Stimulated activated naive CD4-positive, alpha-beta T cell treated with Interleukin-2 at 50 U/mL for 16 hours (primary cell): Measurements from ENCODE around the gene ADAT1.

ENCODE experiments used
- DNase-seq: peaks from one replicate; lab custom pipeline; 2025; lab: John Stamatoyannopoulos, UW

ADAT1 gene

DNA sequence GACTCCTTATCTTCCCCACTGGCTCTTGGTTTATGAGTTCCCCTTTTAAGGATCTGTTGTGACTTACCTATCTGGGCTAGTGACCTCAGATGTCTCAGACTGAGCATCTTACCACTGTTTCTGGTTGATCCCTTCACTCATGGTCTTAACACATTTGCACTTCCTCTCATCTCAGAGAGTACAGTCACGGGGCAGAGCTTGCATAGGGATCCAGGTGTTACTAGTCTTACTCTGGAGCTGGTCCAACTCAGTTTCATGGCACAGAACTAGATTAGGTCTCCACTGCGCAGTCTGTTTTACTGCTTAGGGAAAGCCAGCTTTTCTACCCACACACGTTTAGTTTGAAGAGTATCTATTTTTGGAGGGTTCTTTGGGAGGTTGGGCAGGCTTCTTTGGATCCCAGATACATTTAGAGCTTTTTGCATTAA lies 46.7 kb downstream of the ADAT1 start:
- DNase-seq, result no peak

DNA sequence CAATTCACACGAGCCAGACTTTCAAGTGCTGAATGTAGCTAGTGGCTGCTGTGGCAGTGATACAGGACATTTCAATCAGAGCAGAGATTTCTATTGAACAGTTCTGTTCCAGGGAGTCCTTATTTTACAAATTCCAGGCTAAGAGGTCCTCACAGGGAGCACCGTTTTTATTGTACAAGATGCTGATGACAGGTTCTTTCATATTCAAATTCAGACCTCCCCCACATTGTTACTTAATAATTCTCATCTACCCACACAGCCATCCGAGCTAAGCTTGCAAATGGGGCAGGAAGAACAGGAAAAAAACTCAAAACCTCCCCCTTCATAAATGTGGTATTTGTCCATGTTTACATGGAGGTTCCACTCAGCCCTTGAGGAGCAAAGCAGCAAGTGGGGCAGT lies 47.1 kb downstream of the ADAT1 start:
- DNase-seq, result no peak

- no peak for DNase-seq
These were observed 49.1 kb downstream of the ADAT1 start for GRCh38 chr16:75573955-75574354.

DNA sequence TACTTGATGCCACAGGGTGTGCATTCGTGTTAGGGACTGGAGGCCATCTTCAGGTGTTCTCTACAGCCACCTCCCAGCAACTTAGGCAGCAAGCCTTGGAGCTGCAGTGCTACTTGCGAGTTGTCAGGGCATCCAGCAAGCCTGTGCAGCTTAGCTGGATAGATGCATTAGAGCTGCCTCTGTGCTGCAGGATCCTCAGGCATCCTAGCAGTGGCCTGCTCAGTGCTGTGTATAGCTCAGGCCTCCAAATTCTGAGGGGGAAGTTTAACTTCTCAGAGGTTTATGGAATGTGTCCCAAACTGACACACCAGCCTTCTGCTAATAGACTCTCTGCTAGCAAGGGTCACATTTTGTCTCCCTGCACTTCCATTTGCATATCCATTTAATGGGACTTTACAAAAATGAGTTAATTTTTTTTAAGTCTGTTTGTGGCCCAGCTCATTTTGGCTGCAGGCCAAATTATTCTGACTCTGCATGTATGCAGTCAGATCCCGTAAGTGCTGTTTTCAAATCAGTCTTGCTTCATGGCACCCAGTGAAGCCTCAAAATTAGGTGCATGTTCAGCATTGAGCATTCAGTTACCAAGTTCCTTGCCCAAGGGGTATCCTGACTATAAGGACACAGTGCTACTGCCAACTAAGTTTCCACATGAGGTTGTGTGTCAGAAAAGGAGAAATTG lies 50.1 kb downstream of the ADAT1 start:
- DNase-seq, result no peak

DNA sequence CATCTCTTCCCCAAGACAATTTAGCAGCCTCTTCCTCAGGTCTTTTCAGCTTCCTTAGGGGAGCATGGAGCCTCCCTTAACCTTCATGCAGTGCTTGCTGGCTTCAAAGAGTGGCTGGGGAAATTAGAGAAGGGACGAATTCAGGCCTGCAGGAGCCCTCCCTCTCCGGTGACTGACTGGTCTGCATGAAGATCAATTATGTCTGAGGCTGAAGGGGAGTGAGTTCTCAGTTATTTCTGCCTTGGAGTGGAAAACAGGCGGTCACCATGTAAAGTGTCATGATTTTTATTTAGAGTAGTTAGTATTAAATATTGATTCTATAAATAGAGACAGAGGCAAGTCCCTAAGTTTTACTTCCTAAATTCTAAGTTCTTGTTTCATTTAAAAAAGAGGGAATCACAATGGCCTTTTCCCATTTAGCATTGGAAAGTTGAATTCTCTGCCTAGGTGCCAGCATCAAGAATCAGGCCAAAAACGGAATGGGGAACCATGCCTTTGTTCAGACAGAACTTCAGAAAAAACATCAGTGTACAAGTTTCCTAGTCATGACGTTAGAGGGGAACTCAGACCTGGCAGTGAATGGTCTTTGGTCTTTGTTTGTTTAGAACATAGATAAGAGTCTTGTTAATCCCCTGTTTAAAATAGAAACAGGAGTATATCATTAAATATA lies 52.5 kb downstream of the ADAT1 start:
- no peak for DNase-seq

DNA sequence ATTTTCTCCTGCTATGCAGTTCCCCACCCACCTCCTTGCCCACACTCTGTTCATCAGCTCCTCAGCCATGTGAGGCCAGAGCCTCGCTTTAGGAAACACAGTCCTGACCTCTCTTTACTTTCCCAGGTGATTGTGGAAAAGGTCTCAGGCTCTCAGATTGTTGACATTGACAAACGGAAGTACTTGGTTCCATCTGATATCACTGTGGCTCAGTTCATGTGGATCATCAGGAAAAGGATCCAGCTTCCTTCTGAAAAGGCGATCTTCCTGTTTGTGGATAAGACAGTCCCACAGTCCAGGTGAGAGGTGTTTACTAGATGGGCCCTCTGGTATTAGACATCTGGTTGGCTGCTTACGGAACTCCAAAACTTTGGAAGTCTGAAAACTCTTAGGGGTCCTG lies 55.2 kb downstream of the ADAT1 start:
- DNase-seq, result no peak

GRCh38 chr16:75566758-75567255 lies 56.3 kb downstream of the ADAT1 start:
- DNase-seq, result peak; percentile 12

GRCh38 chr16:75566040-75566757 lies 56.9 kb downstream of the ADAT1 start, which contains the start of gene GABARAPL2:
Gene GABARAPL2, plus strand, starts transcription at chr16:75566379. Its CDS starts 108 bp downstream, at chr16:75566487.
- peak; percentile 85 for DNase-seq

DNA sequence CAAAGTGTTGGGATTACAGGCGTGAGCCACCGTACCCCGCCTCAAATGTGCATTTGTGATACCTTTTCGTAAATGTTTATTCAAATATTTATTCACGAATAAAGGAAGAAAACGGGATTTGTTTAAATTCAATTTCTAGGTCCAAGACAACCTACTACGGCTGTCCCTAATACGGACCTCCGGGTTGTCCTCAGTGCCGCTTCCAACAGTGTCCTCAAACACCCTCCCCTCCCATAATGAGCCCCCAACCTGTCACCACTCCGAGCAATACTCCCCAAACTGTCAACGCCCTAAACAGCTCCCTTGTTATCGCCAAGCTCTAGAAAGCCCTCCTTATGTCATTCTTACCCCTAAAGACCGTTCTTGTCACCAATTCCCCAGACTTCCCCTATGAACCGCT lies 57.4 kb downstream of the ADAT1 start:
- DNase-seq, result no peak

DNA sequence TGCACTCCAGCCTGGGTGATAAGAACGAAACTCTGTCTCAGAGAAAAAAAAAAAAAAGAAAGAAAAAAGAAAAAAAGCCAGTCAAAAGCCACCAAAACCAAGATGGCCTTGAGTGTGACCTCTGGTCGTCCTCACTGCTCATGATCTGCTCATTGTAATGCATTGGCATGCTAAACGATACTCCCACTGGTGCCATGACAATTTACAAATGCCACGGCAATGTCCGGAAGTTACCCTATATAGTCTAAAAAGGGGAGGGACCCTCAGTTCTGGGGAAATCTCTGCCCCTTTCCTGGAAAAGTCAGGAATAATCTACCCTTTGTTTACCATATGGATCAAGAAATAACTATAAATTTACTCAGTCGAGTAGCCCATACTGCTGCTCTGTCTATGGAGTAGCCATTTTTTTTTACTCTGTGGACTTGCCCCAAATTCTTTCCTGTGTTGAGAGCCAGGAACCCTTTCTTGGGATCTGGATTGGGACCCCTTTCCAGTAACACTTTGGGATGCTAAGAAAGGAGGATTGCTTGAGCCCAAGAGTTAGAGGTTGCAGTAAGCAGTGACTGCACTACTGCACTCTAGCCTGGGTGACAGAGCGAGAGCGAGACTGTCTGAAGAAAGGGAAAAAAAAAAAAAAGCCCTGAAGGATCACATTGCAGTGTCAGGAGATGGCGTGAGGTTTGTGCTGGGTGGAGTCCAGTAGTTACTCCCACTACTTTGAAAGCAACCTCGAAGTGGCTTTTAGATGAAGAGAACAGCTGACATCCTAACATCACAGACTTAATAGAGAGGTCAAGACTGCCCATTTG lies 63.3 kb downstream of the ADAT1 start:
- DNase-seq, result no peak

DNA sequence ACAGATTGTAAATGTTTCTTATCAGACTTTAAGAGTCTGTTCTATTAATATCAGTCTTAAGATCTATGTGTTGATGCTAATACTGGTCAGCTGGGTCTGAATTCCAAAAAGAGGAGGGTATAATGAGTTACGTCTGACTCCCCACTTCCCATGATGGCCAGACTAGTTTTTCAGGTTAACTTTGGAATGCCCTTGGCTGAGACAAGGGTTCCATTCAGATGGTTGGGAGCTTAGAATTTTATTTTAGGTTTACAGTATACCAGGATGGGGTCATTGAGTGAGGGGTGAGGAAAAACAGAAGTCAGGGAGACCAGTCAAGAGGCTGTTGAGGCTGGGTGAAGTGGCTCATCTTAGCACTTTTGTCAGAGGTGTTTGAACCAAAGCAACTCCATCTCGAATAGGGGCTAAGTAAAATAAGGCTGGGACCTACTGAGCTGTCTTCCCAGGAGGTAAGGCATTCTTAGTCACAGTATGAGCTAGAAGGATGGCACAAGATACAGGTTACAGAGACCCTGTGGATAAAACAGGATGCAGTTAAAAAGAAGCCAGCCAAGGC lies 64.2 kb downstream of the ADAT1 start:
- no peak for DNase-seq

DNA sequence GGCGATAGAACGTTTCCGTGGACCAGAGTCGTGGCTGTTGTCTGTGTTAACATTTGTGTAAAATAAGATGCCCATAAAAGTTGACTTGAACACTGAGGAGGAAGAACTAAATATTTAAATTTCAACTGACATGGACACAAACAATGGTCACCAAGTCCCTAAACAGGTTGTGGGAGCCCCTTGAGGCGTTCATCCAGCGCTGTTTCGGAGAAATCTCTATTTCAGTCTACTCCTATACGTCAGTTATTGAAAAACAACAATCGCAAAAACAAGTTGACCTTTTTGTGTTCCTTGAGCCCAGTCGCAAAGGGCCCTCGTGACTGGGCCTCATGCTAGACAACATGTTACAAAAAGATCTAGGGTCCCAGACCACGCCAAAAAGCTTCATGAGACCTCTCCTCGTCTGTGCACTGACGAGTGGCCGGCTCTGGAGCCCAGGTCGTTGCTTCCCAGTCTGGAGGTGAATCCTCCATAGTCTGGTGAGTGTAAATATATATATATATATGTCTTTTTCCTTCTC lies 66.6 kb downstream of the ADAT1 start:
- DNase-seq, result no peak

DNA sequence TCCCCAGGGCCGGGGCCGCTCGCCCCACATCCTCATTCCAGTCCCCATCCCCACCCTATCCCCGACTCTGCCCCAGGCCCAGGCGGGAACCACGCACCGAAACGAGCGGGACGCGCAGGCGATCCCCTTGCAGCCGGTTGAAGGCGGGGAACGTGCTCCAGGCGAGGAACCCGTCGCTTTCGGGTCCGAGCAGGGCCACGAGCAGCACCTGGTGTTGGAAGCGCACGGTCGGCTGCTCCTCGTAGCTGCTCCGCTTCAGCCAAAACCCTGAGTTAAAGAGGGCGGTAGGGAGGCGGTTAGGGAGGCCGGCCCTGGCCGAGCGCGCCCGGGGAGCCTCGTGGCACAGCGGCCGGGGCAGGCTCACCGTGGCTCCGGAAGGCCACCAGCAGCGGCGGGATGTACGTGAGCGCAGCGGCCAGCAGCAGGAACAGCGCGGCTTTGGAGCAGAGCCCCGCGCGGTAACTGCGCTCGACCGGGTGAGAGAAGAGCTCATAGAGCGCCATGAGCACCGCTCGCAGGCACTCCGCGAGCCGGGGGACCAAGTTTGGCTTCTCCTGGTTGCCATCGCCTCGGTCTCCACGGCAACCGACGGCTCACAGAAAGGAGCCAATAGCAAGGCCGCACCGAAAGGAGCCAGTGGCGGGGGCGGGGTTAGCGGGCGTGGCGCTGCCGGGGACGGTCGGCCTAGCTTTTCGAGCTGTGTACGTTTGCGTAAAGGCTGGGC lies 67.2 kb downstream of the ADAT1 start, which contains the start of gene TMEM231:
TMEM231 (minus strand) TSS at position 546 of the 724 bp plus-strand sequence; CDS start at position 503, 43 bp downstream.
- DNase-seq, result peak; percentile 98

DNA sequence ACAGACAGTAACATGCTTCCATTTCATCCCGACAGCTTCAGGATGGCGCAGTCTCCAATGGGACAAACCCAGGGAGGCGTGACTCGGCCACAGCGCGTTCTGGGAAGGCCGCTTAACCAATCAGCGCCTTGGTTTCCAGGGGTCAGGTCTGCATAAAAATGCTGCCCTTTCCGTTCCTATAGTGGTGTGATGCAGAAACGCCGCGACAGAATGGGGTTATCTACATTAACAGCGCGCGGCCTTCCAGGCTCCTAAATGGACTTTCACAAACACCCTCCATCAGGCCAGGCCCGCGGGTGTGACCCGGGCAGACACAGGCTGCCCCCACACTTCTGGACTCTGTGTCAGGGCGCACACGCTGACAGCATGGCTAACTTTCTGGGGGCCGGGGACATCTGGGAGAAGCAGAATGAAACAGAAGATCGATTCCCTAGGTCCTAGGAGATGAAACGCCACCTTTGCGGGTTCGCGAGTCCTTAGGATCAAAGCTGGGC lies 67.8 kb downstream of the ADAT1 start:
- no peak for DNase-seq

- DNase-seq, result no peak
These were observed 70.1 kb downstream of the ADAT1 start for GRCh38 chr16:75552951-75553350.

GRCh38 chr16:75550211-75550662 lies 72.8 kb downstream of the ADAT1 start:
- no peak for DNase-seq
